Measurements from ENCODE around the gene C10orf90. TPM values are rescaled to one million over a fixed set of nuclear protein-coding genes. Genes with fewer than 3 reads are reported as not detected.
A peak's percentile ranks its signal among the peaks of the same experiment; 100 is the strongest.

C10orf90 gene
- total and polyA plus RNA-seq, 4 donors: not detected

GRCh38 chr10:126394948-126395347, 275.5 kb downstream of the C10orf90 start:
- DNase-seq: peak in 2 of 3 donors; percentile 36 to 57
- H3K27me3 ChIP-seq (ENCODE audit: control insufficient read depth in 3 of 3, insufficient read depth in 3 of 3, low read length in 2 of 3): peaks cover 0 to 3% (median 0%) of the 10 kb centered on the region in 3 donors
- no peaks in the 10 kb centered on the region for H3K36me3 ChIP-seq (ENCODE audit: control insufficient read depth in 4 of 4, insufficient read depth in 4 of 4, low read length in 4 of 4)
- peaks cover 0 to 45% (median 6%) of the 10 kb centered on the region in 5 donors for H3K4me1 ChIP-seq (ENCODE audit: control insufficient read depth in 5 of 5, insufficient read depth in 5 of 5, low read length in 5 of 5)
- no peak overlapping the region for H3K27ac ChIP-seq (ENCODE audit: low read depth in 1 of 2, low read length in 1 of 2)
- H3K9ac ChIP-seq (ENCODE audit: insufficient read depth in 1 of 2, low read length in 2 of 2): no peak overlapping the region
- ATAC-seq (ENCODE audit: insufficient read depth, low FRiP score): no peak
- no peaks in the 10 kb centered on the region for H3K9me3 ChIP-seq (ENCODE audit: control insufficient read depth in 4 of 4, insufficient read depth in 3 of 4, low read length in 3 of 4)
- WGBS, 2 donors: 93 to 94% methylated on average over 2 of the region's 2 CpGs
- no peak overlapping the region for H3K4me3 ChIP-seq
- TF ChIP-seq, protein P1, sequence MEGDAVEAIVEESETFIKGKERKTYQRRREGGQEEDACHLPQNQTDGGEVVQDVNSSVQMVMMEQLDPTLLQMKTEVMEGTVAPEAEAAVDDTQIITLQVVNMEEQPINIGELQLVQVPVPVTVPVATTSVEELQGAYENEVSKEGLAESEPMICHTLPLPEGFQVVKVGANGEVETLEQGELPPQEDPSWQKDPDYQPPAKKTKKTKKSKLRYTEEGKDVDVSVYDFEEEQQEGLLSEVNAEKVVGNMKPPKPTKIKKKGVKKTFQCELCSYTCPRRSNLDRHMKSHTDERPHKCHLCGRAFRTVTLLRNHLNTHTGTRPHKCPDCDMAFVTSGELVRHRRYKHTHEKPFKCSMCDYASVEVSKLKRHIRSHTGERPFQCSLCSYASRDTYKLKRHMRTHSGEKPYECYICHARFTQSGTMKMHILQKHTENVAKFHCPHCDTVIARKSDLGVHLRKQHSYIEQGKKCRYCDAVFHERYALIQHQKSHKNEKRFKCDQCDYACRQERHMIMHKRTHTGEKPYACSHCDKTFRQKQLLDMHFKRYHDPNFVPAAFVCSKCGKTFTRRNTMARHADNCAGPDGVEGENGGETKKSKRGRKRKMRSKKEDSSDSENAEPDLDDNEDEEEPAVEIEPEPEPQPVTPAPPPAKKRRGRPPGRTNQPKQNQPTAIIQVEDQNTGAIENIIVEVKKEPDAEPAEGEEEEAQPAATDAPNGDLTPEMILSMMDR (IDR thresholded peaks at IDR 0.05; ENCODE audit: control extremely low read depth, extremely low read depth): no peak

DNA sequence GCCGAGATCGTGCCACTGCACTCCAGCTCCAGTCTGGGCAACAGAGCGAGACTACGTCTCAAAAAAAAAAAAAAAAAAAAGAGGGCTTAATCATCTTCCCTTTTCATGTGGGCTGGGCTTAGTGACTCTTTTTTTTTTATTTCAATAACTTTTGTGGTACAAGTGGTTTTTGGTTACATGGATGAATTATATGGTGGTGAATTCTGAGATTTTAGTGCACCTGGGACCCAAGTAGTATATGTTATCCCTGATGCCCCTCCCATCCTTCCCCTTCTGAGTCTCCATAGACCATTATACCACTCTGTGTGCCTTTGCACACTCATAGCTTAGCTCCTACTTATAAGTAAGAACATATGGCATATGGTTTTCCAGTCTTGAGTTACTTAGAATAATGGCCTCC, 277.4 kb downstream of the C10orf90 start:
- Histone ChIP-seq H3K9me3 (ENCODE audit: control insufficient read depth in 4 of 4, insufficient read depth in 3 of 4, low read length in 3 of 4) (no peaks in the 10 kb centered on the region), H3K36me3 (ENCODE audit: control insufficient read depth in 4 of 4, insufficient read depth in 4 of 4, low read length in 4 of 4) (no peaks in the 10 kb centered on the region), H3K4me1 (ENCODE audit: control insufficient read depth in 5 of 5, insufficient read depth in 5 of 5, low read length in 5 of 5) (peaks cover 0 to 54% (median 6%) of the 10 kb centered on the region in 5 donors), H3K4me3 (no peak overlapping the region), H3K27me3 (ENCODE audit: control insufficient read depth in 3 of 3, insufficient read depth in 3 of 3, low read length in 2 of 3) (peaks cover 0 to 8% (median 0%) of the 10 kb centered on the region in 3 donors), H3K27ac (ENCODE audit: low read depth in 1 of 2, low read length in 1 of 2) (no peak overlapping the region), H3K9ac (ENCODE audit: insufficient read depth in 1 of 2, low read length in 2 of 2) (no peak overlapping the region)
- ATAC-seq (ENCODE audit: insufficient read depth, low FRiP score): no peak
- 89 to 90% methylated on average over 4 of the region's 4 CpGs for WGBS, 2 donors
- DNase-seq: no peak
- TF ChIP-seq, protein P1 (IDR thresholded peaks at IDR 0.05; ENCODE audit: control extremely low read depth, extremely low read depth): no peak

DNA sequence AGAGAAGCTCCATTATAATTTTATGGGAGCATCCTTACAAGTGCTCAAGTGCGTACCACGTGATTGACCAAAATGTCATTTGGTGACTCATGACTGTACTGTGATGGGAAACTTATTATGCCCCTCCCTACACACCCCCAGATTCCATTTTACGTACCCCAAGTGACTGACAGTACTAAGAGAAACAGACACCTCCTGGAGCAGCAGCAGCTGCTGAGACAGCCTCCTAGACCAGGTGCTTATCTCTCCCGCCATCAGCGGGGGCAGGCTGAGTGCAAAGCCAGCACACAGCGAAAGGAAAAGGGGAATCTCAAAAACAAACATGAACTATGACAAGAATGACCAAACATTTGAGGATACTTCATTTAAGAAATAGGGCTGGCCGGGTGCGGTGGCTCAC, 278.0 kb downstream of the C10orf90 start:
- no peak for DNase-seq
- 65 to 73% methylated on average over 8 of the region's 8 CpGs for WGBS, 2 donors
- H3K27ac ChIP-seq (ENCODE audit: low read depth in 1 of 2, low read length in 1 of 2): no peak overlapping the region
- H3K27me3 ChIP-seq (ENCODE audit: control insufficient read depth in 3 of 3, insufficient read depth in 3 of 3, low read length in 2 of 3): peaks cover 0 to 8% (median 0%) of the 10 kb centered on the region in 3 donors
- H3K9ac ChIP-seq (ENCODE audit: insufficient read depth in 1 of 2, low read length in 2 of 2): no peak overlapping the region
- peaks cover 0 to 49% (median 6%) of the 10 kb centered on the region in 5 donors for H3K4me1 ChIP-seq (ENCODE audit: control insufficient read depth in 5 of 5, insufficient read depth in 5 of 5, low read length in 5 of 5)
- H3K36me3 ChIP-seq (ENCODE audit: control insufficient read depth in 4 of 4, insufficient read depth in 4 of 4, low read length in 4 of 4): no peaks in the 10 kb centered on the region
- no peaks in the 10 kb centered on the region for H3K9me3 ChIP-seq (ENCODE audit: control insufficient read depth in 4 of 4, insufficient read depth in 3 of 4, low read length in 3 of 4)
- no peak overlapping the region for H3K4me3 ChIP-seq
- TF ChIP-seq, protein P1 (IDR thresholded peaks at IDR 0.05; ENCODE audit: control extremely low read depth, extremely low read depth): no peak
- ATAC-seq (ENCODE audit: insufficient read depth, low FRiP score): no peak

DNA sequence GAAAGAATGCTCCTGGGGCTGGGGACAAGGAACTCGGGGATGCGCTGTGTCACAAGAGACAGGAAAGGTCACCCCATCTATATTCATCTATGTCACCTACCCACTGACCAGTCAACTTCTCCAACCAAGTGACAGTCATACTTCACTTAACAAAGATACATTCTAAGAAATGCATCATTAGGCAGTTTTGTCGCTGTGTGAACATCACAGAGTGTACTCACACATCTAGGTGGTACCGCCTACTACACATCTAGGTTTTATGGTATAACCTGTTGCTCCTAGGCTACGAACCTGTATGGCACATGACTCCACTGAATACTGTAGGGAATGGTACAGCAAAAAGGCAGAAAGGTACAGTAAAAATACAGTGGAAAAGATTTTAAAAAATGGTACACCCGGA, 278.4 kb downstream of the C10orf90 start:
- Histone ChIP-seq H3K9me3 (ENCODE audit: control insufficient read depth in 4 of 4, insufficient read depth in 3 of 4, low read length in 3 of 4) (no peaks in the 10 kb centered on the region), H3K36me3 (ENCODE audit: control insufficient read depth in 4 of 4, insufficient read depth in 4 of 4, low read length in 4 of 4) (no peaks in the 10 kb centered on the region), H3K4me1 (ENCODE audit: control insufficient read depth in 5 of 5, insufficient read depth in 5 of 5, low read length in 5 of 5) (peaks cover 0 to 49% (median 6%) of the 10 kb centered on the region in 5 donors), H3K27ac (ENCODE audit: low read depth in 1 of 2, low read length in 1 of 2) (no peak overlapping the region), H3K9ac (ENCODE audit: insufficient read depth in 1 of 2, low read length in 2 of 2) (no peak overlapping the region), H3K27me3 (ENCODE audit: control insufficient read depth in 3 of 3, insufficient read depth in 3 of 3, low read length in 2 of 3) (peaks cover 0 to 8% (median 0%) of the 10 kb centered on the region in 3 donors), H3K4me3 (no peak overlapping the region)
- TF ChIP-seq, protein P1 (IDR thresholded peaks at IDR 0.05; ENCODE audit: control extremely low read depth, extremely low read depth): no peak
- 87 to 93% methylated on average over 6 of the region's 6 CpGs for WGBS, 2 donors
- DNase-seq: no peak
- no peak for ATAC-seq (ENCODE audit: insufficient read depth, low FRiP score)

Measured in lung (tissue), 12 donors.